Measurements from ENCODE around the gene TNRC6C. TPM values are rescaled to one million over a fixed set of nuclear protein-coding genes. Genes with fewer than 3 reads are reported as not detected.
A peak's percentile ranks its signal among the peaks of the same experiment; 100 is the strongest.

Gene TNRC6C
- total and polyA plus RNA-seq, 9 of the 15 experiments (the other 6 are each of a cell fraction or from before 2014, with no cell fraction given): 0.20 to 4.9 (median 2.3) TPM

GRCh38 chr17:78135858-78136500, 177.5 kb downstream of the TNRC6C start:
- ChIA-PET POLR2A (interaction anchor here (0.7 to 1.5 kb wide), 5 partner anchors 9 to 651 kb away, joined by 3 to 8 read pairs (median 3); partner anchors contain the start of genes AFMID and TK1), CTCF (ENCODE audit: low intra/inter-chr PET ratio) (no interaction called here)
- DNase-seq (ENCODE audit: extremely low read depth in 1 of 4, low spot score in 3 of 4) (peak in 2 of 4 experiments; percentile 44 to 78), FAIRE-seq (peak; percentile 87), ATAC-seq (no peak)
- H3K9me1 ChIP-seq (ENCODE audit: control insufficient read depth, insufficient read depth, low read length): no peaks in the 10 kb centered on the region
- H3K79me2 ChIP-seq (ENCODE audit: control insufficient read depth, insufficient read depth, low read length): peaks cover 10% of the 10 kb centered on the region; the same call in 2 of the 3 replicates
- no peak overlapping the region; the same call in 1 of the 2 replicates for H2AFZ ChIP-seq (ENCODE audit: low read depth, low read length)
- peak overlapping the region; percentile 76; the same call in 2 of the 3 replicates for H3K27ac ChIP-seq (ENCODE audit: extremely low read depth, low read depth, low read length)
- no peaks in the 10 kb centered on the region for H3K36me3 ChIP-seq (ENCODE audit: control insufficient read depth, insufficient read depth, low read length)
- no TSS peak for BruUV-seq (replicated peaks)
- no peak overlapping the region for H3K4me2 ChIP-seq (ENCODE audit: insufficient read depth, low read length)
- no peak overlapping the region for H3K4me3 ChIP-seq
- intact Hi-C loops (cut with micrococcal nuclease) (loop anchor here (2.0 to 5.0 kb wide), 3 partner anchors 51 to 117 kb away; partner anchors contain the start of genes AFMID and TK1), in situ Hi-C loops (cut with MboI) (no loop called here)
- H3K4me1 ChIP-seq (replicated peaks in 1 of 2; ENCODE audit: control insufficient read depth in 2 of 2, insufficient read depth in 2 of 2, low read length in 2 of 2): peaks cover 59 to 100% of the 10 kb centered on the region in 2 experiments
- no peak overlapping the region; a peak in 1 of 4 replicates for H3K9ac ChIP-seq (ENCODE audit: insufficient read depth in 1 of 2, low read depth in 2 of 2, low read length in 2 of 2)
- no peaks in the 10 kb centered on the region for H3K9me3 ChIP-seq (replicated peaks; ENCODE audit: control insufficient read depth, insufficient read depth, low read depth, low read length)
- WGBS (ENCODE audit: insufficient coverage, low coverage, missing lambda C conversion rate): 34% methylated on average over 9 of the region's 9 CpGs
- H3K27me3 ChIP-seq (ENCODE audit: control insufficient read depth in 2 of 2, insufficient read depth in 2 of 2, low read length in 2 of 2): no peaks in the 10 kb centered on the region
- H4K20me1 ChIP-seq (replicated peaks; ENCODE audit: control insufficient read depth, insufficient read depth, low read length): no peaks in the 10 kb centered on the region
- TF ChIP-seq CBFA2T2 (conservative IDR thresholded peaks at IDR 0.05) (peak; percentile 33), FOXK2 (conservative IDR thresholded peaks at IDR 0.05 in 1 of 2, IDR thresholded peaks at IDR 0.05 in 1 of 2; ENCODE audit: low read depth in 2 of 2) (no peak; a peak in 1 of 4 replicates), MYNN (IDR thresholded peaks at IDR 0.05) (peak; percentile 51; the same call in 1 of the 2 replicates), MYNN (CRISPR knock-in tag; IDR thresholded peaks at IDR 0.05) (no peak), NRF1 (conservative IDR thresholded peaks at IDR 0.05 in 1 of 2, IDR thresholded peaks at IDR 0.05 in 1 of 2) (peak; percentile 25; a peak in 1 of 4 replicates), STAT5B (CRISPR knock-in tag; IDR thresholded peaks at IDR 0.05) (no peak), RCOR1 (IDR thresholded peaks at IDR 0.05; ENCODE audit: borderline replicate concordance in 1 of 2, low read depth in 2 of 2, low read length in 2 of 2) (peak in 1 of 2 experiments; percentile 47; a peak in 2 of 4 replicates), SREBF2 (CRISPR knock-in tag; IDR thresholded peaks at IDR 0.05) (0 out of 2 replicates have a peak, but pooled peaks have one; percentile 59), NR2C2 (CRISPR knock-in tag; IDR thresholded peaks at IDR 0.05) (no peak), NR2C2 (tag; IDR thresholded peaks at IDR 0.05) (0 out of 2 replicates have a peak, but pooled peaks have one; percentile 19), JUND (IDR thresholded peaks at IDR 0.05; ENCODE audit: borderline replicate concordance, low read depth, low read length) (peak; percentile 91), JUND (tag; IDR thresholded peaks at IDR 0.05; ENCODE audit: borderline replicate concordance, low read depth, low read length) (peak; percentile 77; the same call in 2 of the 3 replicates), DPF2 (IDR thresholded peaks at IDR 0.05) (peak; percentile 92), CBFA2T3 (IDR thresholded peaks at IDR 0.05) (peak; percentile 62; the same call in 1 of the 2 replicates), ZNF740 (CRISPR knock-in tag; IDR thresholded peaks at IDR 0.05) (no peak), ZNF740 (tag; IDR thresholded peaks at IDR 0.05) (no peak), HDAC1 (IDR thresholded peaks at IDR 0.05) (peak in 1 of 2 experiments; percentile 70; a peak in 2 of 4 replicates), CTBP1 (IDR thresholded peaks at IDR 0.05; ENCODE audit: borderline replicate concordance) (peak; percentile 66; the same call in 1 of the 2 replicates), ATF1 (CRISPR knock-in tag; IDR thresholded peaks at IDR 0.05) (no peak), ATF1 (tag; IDR thresholded peaks at IDR 0.05) (peak; percentile 67), SMAD4 (CRISPR knock-in tag; conservative IDR thresholded peaks at IDR 0.05) (0 out of 2 replicates have a peak, but pooled peaks have one; percentile 33)
- TF ChIP-seq, protein P1, sequence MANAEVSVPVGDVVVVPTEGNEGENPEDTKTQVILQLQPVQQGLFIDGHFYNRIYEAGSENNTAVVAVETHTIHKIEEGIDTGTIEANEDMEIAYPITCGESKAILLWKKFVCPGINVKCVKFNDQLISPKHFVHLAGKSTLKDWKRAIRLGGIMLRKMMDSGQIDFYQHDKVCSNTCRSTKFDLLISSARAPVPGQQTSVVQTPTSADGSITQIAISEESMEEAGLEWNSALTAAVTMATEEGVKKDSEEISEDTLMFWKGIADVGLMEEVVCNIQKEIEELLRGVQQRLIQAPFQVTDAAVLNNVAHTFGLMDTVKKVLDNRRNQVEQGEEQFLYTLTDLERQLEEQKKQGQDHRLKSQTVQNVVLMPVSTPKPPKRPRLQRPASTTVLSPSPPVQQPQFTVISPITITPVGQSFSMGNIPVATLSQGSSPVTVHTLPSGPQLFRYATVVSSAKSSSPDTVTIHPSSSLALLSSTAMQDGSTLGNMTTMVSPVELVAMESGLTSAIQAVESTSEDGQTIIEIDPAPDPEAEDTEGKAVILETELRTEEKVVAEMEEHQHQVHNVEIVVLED (CRISPR knock-in tag; IDR thresholded peaks at IDR 0.05): no peak
